ENCODE results near the gene ZBTB33.
A peak's percentile ranks its signal among the peaks of the same experiment; 100 is the strongest.

The ZBTB33 gene

GRCh38 chrX:120251471-120252011 is 929 bp downstream of the ZBTB33 start (continued):
- TF ChIP-seq REST (tag by site-specific recombination; IDR thresholded peaks at IDR 0.05) (no peak), ZBTB20 (tag by site-specific recombination; IDR thresholded peaks at IDR 0.05) (peak; percentile 52), ZNF398 (tag by site-specific recombination; IDR thresholded peaks at IDR 0.05) (0 out of 2 replicates have a peak, but pooled peaks have one; percentile 5)

- Histone ChIP-seq H3K4me1 (ENCODE audit: control insufficient read depth, insufficient read depth, low read length) (no peaks in the 10 kb centered on the region), H3K9me3 (ENCODE audit: control insufficient read depth, insufficient read depth, low read depth, low read length) (no peaks in the 10 kb centered on the region), H3K4me3 (ENCODE audit: low read depth, low read length) (no peak overlapping the region), H3K36me3 (ENCODE audit: control insufficient read depth in 2 of 2, insufficient read depth in 1 of 2, low read length in 2 of 2) (peaks cover 23 to 27% of the 10 kb centered on the region in 2 experiments; a peak in 2 of 3 replicates), H3K27ac (ENCODE audit: extremely low read depth, low read depth, low read length) (no peak overlapping the region)
- no peak for TF ChIP-seq ELK4 (IDR thresholded peaks at IDR 0.05; ENCODE audit: borderline replicate concordance, low read depth, low read length)
- no peak for TF ChIP-seq KLF7 (tag by site-specific recombination; IDR thresholded peaks at IDR 0.05; ENCODE audit: borderline replicate concordance)
- peak; percentile 37; the same call in 1 of the 2 replicates for TF ChIP-seq EGR2 (tag by site-specific recombination; IDR thresholded peaks at IDR 0.05; ENCODE audit: low read depth)
- no peak for TF ChIP-seq ZSCAN16 (tag by site-specific recombination; IDR thresholded peaks at IDR 0.05)
- peak; percentile 79 for TF ChIP-seq ATF2 (tag by site-specific recombination; IDR thresholded peaks at IDR 0.05; ENCODE audit: low read depth)
- TF ChIP-seq GLIS2 (tag by site-specific recombination; IDR thresholded peaks at IDR 0.05), result no peak
- TF ChIP-seq SCRT1 (tag by site-specific recombination; IDR thresholded peaks at IDR 0.05; ENCODE audit: borderline replicate concordance), result no peak
- no peak for TF ChIP-seq ZNF133 (tag by site-specific recombination; IDR thresholded peaks at IDR 0.05)
- TF ChIP-seq ZFHX2 (tag by site-specific recombination; conservative IDR thresholded peaks at IDR 0.05), result 0 out of 2 replicates have a peak, but pooled peaks have one; percentile 19
- TF ChIP-seq ZNF513 (tag by site-specific recombination; IDR thresholded peaks at IDR 0.05), result peak; percentile 66
- no peak for TF ChIP-seq ZNF112 (tag by site-specific recombination; IDR thresholded peaks at IDR 0.05)
- TF ChIP-seq OVOL3 (tag by site-specific recombination; IDR thresholded peaks at IDR 0.05), result no peak
- ChIA-PET CTCF (no interaction called here), POLR2A (interaction anchor here (0.9 kb wide), 1 partner anchor 11 kb away, joined by 3 read pairs; no protein-coding TSS in a partner anchor)
Measured at GRCh38 chrX:120253784-120254183, 3.2 kb downstream of the ZBTB33 start.

All from HEK293 (cell line).